ENCODE results near the gene HS1BP3. TPM values are rescaled to one million over a fixed set of nuclear protein-coding genes. Genes with fewer than 3 reads are reported as not detected.

HS1BP3 gene
- total and polyA plus RNA-seq, 9 of the 15 experiments (the other 6 are each of a cell fraction or from before 2014, with no cell fraction given): 0.41 to 8.3 (median 5.9) TPM

GRCh38 chr2:20646446-20646845 lies 4.5 kb downstream of the HS1BP3 start:
- intact Hi-C loops (cut with micrococcal nuclease): no loop called here
- no peak for ATAC-seq
- peaks cover 0 to 15% of the 10 kb centered on the region in 2 experiments; a peak in 2 of 5 replicates for H3K27me3 ChIP-seq (ENCODE audit: control insufficient read depth in 2 of 2, insufficient read depth in 2 of 2, low read length in 2 of 2)
- no peaks in the 10 kb centered on the region for H3K9me1 ChIP-seq (ENCODE audit: control insufficient read depth, insufficient read depth, low read length)
- 66% methylated on average over 15 of the region's 20 CpGs for WGBS (ENCODE audit: insufficient coverage, low coverage, missing lambda C conversion rate)
- no peak overlapping the region for H3K4me2 ChIP-seq (ENCODE audit: insufficient read depth, low read length)
- no peak for DNase-seq (ENCODE audit: extremely low read depth in 1 of 4, low spot score in 3 of 4)
- H2AFZ ChIP-seq (ENCODE audit: low read depth, low read length): no peak overlapping the region
- in situ Hi-C loops (cut with MboI): no loop called here
- no peaks in the 10 kb centered on the region for H3K9me3 ChIP-seq (replicated peaks; ENCODE audit: control insufficient read depth, insufficient read depth, low read depth, low read length)
- H3K9ac ChIP-seq (ENCODE audit: insufficient read depth in 1 of 2, low read depth in 2 of 2, low read length in 2 of 2): no peak overlapping the region; a peak in 1 of 4 replicates
- no peak overlapping the region for H3K27ac ChIP-seq (ENCODE audit: extremely low read depth, low read depth, low read length)
- ChIA-PET POLR2A (interaction anchor here (0.8 to 1.6 kb wide), 2 partner anchors 9 to 15 kb away, joined by 4 to 6 read pairs; no protein-coding TSS in a partner anchor), CTCF (ENCODE audit: low intra/inter-chr PET ratio) (no interaction called here)
- H3K79me2 ChIP-seq (ENCODE audit: control insufficient read depth, insufficient read depth, low read length): no peaks in the 10 kb centered on the region; the same call in 2 of the 3 replicates
- H3K4me3 ChIP-seq: no peak overlapping the region
- no peaks in the 10 kb centered on the region for H3K36me3 ChIP-seq (ENCODE audit: control insufficient read depth, insufficient read depth, low read length)
- TF ChIP-seq ZNF561 (CRISPR knock-in tag; conservative IDR thresholded peaks at IDR 0.05): no peak
- TF ChIP-seq POLR2G (IDR thresholded peaks at IDR 0.05; ENCODE audit: low read depth, low read length): no peak
- TF ChIP-seq CREB5 (CRISPR knock-in tag; IDR thresholded peaks at IDR 0.05): no peak
- BruUV-seq (replicated peaks): no TSS peak
- H4K20me1 ChIP-seq (replicated peaks; ENCODE audit: control insufficient read depth, insufficient read depth, low read length): no peaks in the 10 kb centered on the region; the same call in 1 of the 2 replicates
- H3K4me1 ChIP-seq (replicated peaks in 1 of 2; ENCODE audit: control insufficient read depth in 2 of 2, insufficient read depth in 2 of 2, low read length in 2 of 2): peaks cover 8 to 31% of the 10 kb centered on the region in 2 experiments; a peak in 4 of 5 replicates
- FAIRE-seq: no peak

- in situ Hi-C loops (cut with MboI): no loop called here
These were observed 5.1 kb downstream of the HS1BP3 start for GRCh38 chr2:20645761-20646160.

More at GRCh38 chr2:20645761-20646160, 5.1 kb downstream of the HS1BP3 start:
- ChIA-PET CTCF (ENCODE audit: low intra/inter-chr PET ratio) (no interaction called here), POLR2A (no interaction called here)
- Histone ChIP-seq H3K9me3 (replicated peaks; ENCODE audit: control insufficient read depth, insufficient read depth, low read depth, low read length) (no peaks in the 10 kb centered on the region), H3K27me3 (ENCODE audit: control insufficient read depth in 2 of 2, insufficient read depth in 2 of 2, low read length in 2 of 2) (peaks cover 0 to 15% of the 10 kb centered on the region in 2 experiments; a peak in 2 of 5 replicates), H3K36me3 (ENCODE audit: control insufficient read depth, insufficient read depth, low read length) (no peaks in the 10 kb centered on the region), H3K79me2 (ENCODE audit: control insufficient read depth, insufficient read depth, low read length) (no peaks in the 10 kb centered on the region; the same call in 2 of the 3 replicates), H2AFZ (ENCODE audit: low read depth, low read length) (no peak overlapping the region), H3K4me1 (replicated peaks in 1 of 2; ENCODE audit: control insufficient read depth in 2 of 2, insufficient read depth in 2 of 2, low read length in 2 of 2) (peaks cover 7 to 24% of the 10 kb centered on the region in 2 experiments; a peak in 4 of 5 replicates), H3K9ac (ENCODE audit: insufficient read depth in 1 of 2, low read depth in 2 of 2, low read length in 2 of 2) (no peak overlapping the region), H3K9me1 (ENCODE audit: control insufficient read depth, insufficient read depth, low read length) (no peaks in the 10 kb centered on the region), H3K4me2 (ENCODE audit: insufficient read depth, low read length) (no peak overlapping the region), H4K20me1 (replicated peaks; ENCODE audit: control insufficient read depth, insufficient read depth, low read length) (no peaks in the 10 kb centered on the region; the same call in 1 of the 2 replicates), H3K27ac (ENCODE audit: extremely low read depth, low read depth, low read length) (no peak overlapping the region), H3K4me3 (no peak overlapping the region)
- no TSS peak for BruUV-seq (replicated peaks)
- FAIRE-seq: no peak
- no peak for DNase-seq (ENCODE audit: extremely low read depth in 1 of 4, low spot score in 3 of 4)
- intact Hi-C loops (cut with micrococcal nuclease): no loop called here
- TF ChIP-seq POLR3G (IDR thresholded peaks at IDR 0.05; ENCODE audit: extremely low read depth, insufficient read length, insufficient replicate concordance) (no peak), RBFOX2 (IDR thresholded peaks at IDR 0.05; ENCODE audit: low read depth, low read length) (no peak), ZNF146 (CRISPR knock-in tag; IDR thresholded peaks at IDR 0.05; ENCODE audit: unreplicated experiment) (no peak), ZNF165 (CRISPR knock-in tag; IDR thresholded peaks at IDR 0.05; ENCODE audit: borderline replicate concordance) (no peak), SMAD2 (IDR thresholded peaks at IDR 0.05; ENCODE audit: low read depth, low read length) (no peak), ZNF655 (CRISPR knock-in tag; IDR thresholded peaks at IDR 0.05) (no peak), RBBP5 (IDR thresholded peaks at IDR 0.05; ENCODE audit: borderline replicate concordance, insufficient read depth, low read length, poor library complexity, severe bottlenecking) (no peak)
- 30% methylated on average over 9 of the region's 10 CpGs for WGBS (ENCODE audit: insufficient coverage, low coverage, missing lambda C conversion rate)
- ATAC-seq: no peak
